Activated CD8-positive, alpha-beta memory T cell treated with anti-CD3 and anti-CD28 coated beads for 48 hours (primary cell): ENCODE data around the gene VCP.

ENCODE experiments used
- DNase-seq, 3 experiments: peaks; one replicate each; pipeline ENCODE4 v3.0.0-alpha.2; 2020; ENCODE audit warnings: low read depth in 2 of 3, low spot score in 2 of 3

Gene VCP

GRCh38 chr9:35067056-35067455, 5.4 kb downstream of the VCP start:
- no peak for DNase-seq

DNA sequence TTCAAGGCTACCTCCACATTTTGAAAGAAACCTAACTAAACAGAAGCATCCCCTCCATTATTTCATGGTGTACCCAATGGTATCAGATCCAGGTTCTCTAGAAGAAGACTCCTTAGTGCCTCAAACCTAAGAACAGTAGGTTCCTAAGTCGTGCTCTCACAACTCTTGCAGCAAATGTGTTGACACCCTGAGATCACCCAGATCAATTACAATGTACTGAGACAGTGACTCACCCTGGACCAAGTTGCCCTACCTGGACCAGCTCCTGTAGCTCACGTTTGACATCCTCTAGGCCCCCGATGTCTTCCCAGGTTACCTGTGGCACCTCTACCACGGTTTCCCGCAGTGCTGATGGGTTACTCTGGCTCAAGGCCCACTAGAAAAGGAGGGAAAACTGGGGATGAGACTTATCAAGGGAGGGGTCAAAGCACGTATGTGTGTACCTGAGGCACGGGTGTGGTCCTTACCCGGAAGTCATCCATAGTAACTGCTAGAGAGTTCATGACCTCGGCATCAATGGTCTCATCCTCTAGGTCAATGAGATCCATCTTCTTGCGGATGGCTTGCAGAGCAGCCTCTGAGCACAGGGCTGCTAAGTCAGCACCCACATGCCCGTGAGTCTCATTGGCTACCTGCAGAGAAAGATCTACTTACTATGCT, 11.7 kb downstream of the VCP start:
- no peak for DNase-seq

- no peak for DNase-seq
Observed at GRCh38 chr9:35059438-35059837, 13.0 kb downstream of the VCP start.

GRCh38 chr9:35057271-35057620, 15.2 kb downstream of the VCP start:
- no peak for DNase-seq

- no peak for DNase-seq
Observed at GRCh38 chr9:35056571-35057270, 15.7 kb downstream of the VCP start.

GRCh38 chr9:35054871-35055644, 17.4 kb downstream of the VCP start:
- no peak for DNase-seq

- no peak for DNase-seq
Observed at GRCh38 chr9:35054185-35054835, 18.1 kb downstream of the VCP start.

- DNase-seq: no peak
Observed at GRCh38 chr9:35051069-35051967, 21.1 kb downstream of the VCP start.

GRCh38 chr9:35048511-35048910, 23.9 kb downstream of the VCP start:
- DNase-seq: no peak

DNA sequence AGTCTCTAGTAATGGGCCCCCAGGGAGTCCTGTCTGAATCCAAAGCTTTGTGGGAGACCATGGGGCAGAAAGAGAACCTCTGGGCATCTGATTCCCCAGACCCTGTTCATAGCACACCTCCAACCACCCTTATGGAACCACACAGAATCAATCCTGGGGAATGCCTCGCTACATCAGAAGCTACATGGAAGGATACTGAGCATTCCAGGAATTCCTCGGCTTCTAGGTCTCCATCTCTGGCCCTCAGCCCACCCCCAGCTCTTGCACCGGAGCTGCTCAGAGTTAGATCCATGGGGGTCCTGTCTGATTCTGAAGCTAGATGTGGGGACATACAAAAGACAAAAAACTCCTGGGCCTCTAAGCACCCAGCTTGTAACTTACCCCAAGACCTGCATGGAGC, 28.4 kb downstream of the VCP start:
- no peak for DNase-seq

- no peak for DNase-seq
Observed at GRCh38 chr9:35042891-35043545, 29.4 kb downstream of the VCP start.

DNA sequence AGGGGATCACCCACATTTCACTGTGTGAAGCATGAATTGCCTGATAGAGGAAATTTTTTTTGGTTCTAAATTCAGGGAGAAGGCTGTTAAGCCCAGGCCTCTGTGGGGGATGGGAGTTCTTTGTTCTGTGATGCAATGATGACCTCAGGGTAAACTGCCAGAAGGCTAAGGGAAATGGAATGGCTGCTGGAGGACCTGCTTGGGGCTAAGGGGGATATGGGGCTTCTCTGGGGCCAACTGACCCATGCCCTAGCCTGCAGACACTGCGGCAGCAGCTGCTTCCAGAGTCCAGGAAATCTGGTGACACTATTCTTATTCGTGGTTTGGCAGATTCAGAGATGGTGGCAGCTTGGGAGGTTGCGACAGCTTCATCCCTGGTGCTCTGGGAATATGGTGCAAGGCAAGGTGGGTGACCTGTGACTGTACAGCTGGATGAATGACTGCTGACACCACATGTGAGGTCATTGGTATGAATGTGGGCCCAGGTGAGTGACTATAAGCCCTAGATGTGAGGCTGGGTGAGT, 30.3 kb downstream of the VCP start:
- DNase-seq: no peak

DNA sequence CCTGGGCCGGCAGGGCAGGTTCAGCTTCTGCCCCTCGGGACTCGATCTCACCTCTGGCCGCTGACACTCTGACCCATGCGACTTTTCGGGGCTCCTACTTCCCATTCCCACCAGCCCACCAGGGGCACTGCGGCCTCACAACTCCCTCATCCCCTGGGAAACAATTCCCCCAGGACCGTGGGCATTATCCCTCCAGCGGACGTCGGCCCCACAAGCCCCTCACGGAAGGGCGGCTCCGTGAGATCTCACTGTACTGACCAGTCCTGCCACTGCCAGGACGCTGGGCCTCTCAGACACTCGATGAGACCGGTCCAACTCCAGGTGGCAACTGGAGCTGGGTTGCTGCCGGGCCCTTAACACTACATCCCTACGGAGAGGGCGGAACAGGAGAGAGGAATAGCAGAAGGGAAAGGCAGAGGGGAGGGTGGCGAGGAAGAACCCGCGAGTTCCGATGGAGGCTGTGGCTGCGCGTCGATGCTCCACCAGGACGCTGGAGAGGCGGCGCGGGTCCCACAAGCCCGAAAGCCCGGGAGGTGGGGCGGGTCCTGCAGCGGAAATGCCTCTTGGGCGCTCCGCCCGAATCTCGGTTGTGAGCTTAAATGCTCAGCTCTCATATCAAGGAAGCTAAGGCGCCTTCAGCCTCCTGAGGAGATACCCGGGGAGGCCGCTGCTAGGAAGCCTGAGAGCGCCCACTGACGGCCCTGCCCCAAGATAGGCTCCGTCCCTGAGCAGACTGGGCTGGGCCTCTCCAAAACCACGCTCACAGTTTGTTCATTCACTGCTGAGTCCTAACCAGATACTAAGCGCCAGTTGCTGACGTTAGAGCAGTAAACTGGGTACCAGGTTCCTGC, 36.3 kb downstream of the VCP start:
- peak in 1 of 3 experiments; percentile 23 for DNase-seq

DNA sequence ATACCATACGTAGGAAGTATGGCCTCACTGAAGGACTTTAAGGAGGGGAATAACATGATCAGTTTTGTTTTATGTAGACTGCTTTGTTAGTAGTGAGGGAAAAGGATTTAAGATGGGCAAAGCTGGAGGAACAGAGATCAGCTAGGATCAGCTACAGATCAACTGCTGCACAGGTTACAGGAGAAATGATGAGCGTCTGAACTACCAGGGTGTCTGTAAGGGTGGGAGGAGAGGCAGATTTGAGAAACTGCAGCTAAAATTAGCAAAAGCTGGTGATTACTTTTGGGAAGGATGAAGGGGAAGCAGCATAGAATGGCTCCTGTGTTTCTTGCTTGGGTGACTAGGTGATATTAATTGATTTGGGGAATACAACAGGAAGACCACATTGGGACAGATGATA, 39.3 kb downstream of the VCP start:
- DNase-seq: no peak

DNA sequence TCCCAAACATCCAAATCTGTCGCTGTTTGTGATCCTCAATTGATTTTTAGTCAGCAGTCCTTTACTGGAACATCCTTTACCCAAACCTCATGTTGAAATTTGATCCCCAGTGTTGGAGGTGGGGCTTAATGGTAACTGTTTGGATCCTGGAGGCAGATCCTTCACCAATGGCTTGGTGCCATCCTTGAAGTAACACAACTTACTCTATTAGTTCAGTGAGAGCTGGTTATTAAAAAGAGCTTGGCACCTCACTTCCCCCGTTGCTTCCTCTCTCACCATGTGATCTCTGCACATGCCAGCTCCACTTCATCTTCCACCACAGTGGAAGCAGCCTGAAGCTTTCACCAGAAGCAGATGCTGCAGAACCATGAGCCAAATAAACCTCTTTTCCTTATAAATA, 42.6 kb downstream of the VCP start:
- no peak for DNase-seq

- no peak for DNase-seq
Observed at GRCh38 chr9:35029241-35029640, 43.2 kb downstream of the VCP start.

- DNase-seq: no peak
Observed at GRCh38 chr9:35028341-35028740, 44.1 kb downstream of the VCP start.

- no peak for DNase-seq
Observed at GRCh38 chr9:35027860-35028259, 44.6 kb downstream of the VCP start.

DNA sequence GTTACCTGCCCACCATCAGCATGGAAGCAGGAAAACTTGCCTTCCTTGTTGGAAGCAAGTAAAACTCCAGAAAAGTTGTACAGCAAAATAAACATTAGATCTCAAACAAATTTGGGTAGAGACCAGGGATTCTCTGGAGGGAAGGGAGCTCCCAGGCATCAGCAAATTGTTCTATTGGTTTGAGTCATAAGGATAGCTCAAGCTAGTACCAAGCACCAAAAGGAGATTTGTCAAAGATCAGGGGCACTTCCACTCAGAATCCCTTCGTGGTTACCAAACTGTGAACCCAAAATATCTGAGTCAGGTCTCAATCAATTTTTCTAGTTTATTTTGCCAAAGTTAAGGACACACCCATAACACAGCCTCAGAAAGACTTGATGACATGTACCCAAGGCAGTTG, 45.1 kb downstream of the VCP start:
- DNase-seq: no peak
